NT2/D1 (cell line): ENCODE data around the gene STK17A.

Experiments used
- SUZ12 ChIP-seq: IDR thresholded peaks from 2 replicates; pipeline ENCODE4 v1.6.1; 2011; ENCODE audit not compliant: insufficient read length, insufficient read depth; ENCODE audit errors: extremely low read depth
- YY1 ChIP-seq: IDR thresholded peaks from 2 replicates; pipeline ENCODE4 v1.6.1; 2011; ENCODE audit not compliant: insufficient read length, insufficient read depth
- ZNF274 ChIP-seq: IDR thresholded peaks from 2 replicates; pipeline ENCODE4 v1.6.1; 2011; ENCODE audit warnings: mild to moderate bottlenecking, low read depth, low read length

- TF ChIP-seq SUZ12, result no peak
- no peak for TF ChIP-seq YY1
- TF ChIP-seq ZNF274, result no peak
Measured at GRCh38 chr7:43535810-43536585, 46.9 kb upstream of the STK17A start.
